AG04450 (cell line): ENCODE measurements around the gene RABGAP1. TPM values are rescaled to one million over a fixed set of nuclear protein-coding genes. Genes with fewer than 3 reads are reported as not detected.

Source experiments
- CTCF ChIA-PET: fragments of 300-600, 350-600 bp; formaldehyde crosslinking; extraction: SDS; loops from one replicate; lab custom pipeline; 2022; ENCODE audit warnings: antibody characterized with exemption, inconsistent platforms; lab: Charles Lee
- POLR2A ChIA-PET: fragments of 350-600 bp; formaldehyde crosslinking; extraction: SDS; loops from one replicate; lab custom pipeline; 2021; ENCODE audit warnings: antibody characterized with exemption, inconsistent platforms; lab: Yijun Ruan, JAX
- DNase-seq: peaks from one replicate; pipeline ENCODE4 v3.0.0-alpha.2; 2011; ENCODE audit warnings: low read depth, low spot score
- H3K27ac ChIP-seq: one replicate; pipeline ENCODE4 v1.5.1; 2012; ENCODE audit warnings: low read depth, low read length, control low read depth
- H3K27me3 ChIP-seq: one replicate; pipeline ENCODE4 v1.6.0; 2012; ENCODE audit warnings: low read length; ENCODE audit not compliant: control insufficient read depth, insufficient read depth
- H3K4me3 ChIP-seq: 2 replicates; pipeline ENCODE4 v1.5.1; 2011; ENCODE audit warnings: mild to moderate bottlenecking, low read depth, low read length, control low read depth
- H3K9me3 ChIP-seq: 2 replicates; pipeline ENCODE4 v1.5.1; 2012; ENCODE audit warnings: low read length; ENCODE audit not compliant: control insufficient read depth, insufficient read depth
- polyA plus RNA-seq: library from polyadenylated mRNA; depleted of rRNA; stranded (reverse); fragments of >200 nt; gene quantifications from 2 replicates; pipeline ENCODE4 v1.2.3, GENCODE V29; 2011
- TF ChIP-seq, protein P1 (sequence below): IDR thresholded peaks from 2 replicates; pipeline ENCODE4 v1.5.1; 2011; ENCODE audit warnings: low read depth, low read length, control low read depth, inconsistent platforms

The RABGAP1 gene
- polyA plus RNA-seq, 1 experiment = 69.4 TPM

DNA sequence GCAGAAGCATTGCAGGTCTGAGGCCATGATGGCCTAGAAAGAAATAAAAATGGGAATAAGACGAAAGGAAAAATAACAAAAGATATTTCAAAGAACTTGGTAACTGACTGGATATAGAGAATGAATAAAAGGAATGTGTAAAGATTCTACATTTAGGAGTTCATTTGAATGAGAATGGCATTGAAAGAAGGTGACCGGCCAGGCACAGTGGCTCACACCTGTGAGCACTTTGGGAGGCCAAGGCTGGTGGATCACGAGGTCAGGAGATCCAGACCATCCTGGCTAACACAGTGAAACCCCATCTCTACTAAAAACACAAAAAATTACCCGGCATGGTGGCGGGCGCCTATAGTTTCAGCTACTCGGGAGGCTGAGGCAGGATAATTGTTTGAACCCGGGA is 18.1 kb upstream of the RABGAP1 start:
- H3K27me3 ChIP-seq = no peaks in the 10 kb centered on the region
- no peaks in the 10 kb centered on the region for H3K9me3 ChIP-seq
- ChIA-PET POLR2A (no interaction called here), CTCF (no interaction called here)
- no peak overlapping the region for H3K4me3 ChIP-seq
- TF ChIP-seq, protein P1, sequence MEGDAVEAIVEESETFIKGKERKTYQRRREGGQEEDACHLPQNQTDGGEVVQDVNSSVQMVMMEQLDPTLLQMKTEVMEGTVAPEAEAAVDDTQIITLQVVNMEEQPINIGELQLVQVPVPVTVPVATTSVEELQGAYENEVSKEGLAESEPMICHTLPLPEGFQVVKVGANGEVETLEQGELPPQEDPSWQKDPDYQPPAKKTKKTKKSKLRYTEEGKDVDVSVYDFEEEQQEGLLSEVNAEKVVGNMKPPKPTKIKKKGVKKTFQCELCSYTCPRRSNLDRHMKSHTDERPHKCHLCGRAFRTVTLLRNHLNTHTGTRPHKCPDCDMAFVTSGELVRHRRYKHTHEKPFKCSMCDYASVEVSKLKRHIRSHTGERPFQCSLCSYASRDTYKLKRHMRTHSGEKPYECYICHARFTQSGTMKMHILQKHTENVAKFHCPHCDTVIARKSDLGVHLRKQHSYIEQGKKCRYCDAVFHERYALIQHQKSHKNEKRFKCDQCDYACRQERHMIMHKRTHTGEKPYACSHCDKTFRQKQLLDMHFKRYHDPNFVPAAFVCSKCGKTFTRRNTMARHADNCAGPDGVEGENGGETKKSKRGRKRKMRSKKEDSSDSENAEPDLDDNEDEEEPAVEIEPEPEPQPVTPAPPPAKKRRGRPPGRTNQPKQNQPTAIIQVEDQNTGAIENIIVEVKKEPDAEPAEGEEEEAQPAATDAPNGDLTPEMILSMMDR = no peak
- DNase-seq = no peak
- H3K27ac ChIP-seq = no peak overlapping the region

DNA sequence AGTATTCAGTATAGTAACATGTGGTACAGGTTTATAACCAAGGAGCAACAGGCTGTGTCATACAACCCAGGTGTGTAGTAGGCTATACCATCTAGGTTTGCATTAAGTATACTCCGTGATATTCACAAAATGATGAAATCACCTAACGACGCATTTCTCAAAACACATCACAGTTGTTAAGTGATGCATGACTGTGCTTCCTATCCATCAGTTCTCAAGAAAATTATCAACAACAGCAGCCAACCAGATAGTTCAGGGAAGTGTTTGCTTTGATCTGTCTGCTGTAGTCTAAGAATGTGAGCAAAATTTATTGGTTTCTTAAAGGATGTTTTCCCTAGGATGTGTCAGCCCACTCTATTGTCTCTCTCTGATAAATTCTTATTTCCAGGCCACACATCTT is 16.9 kb upstream of the RABGAP1 start:
- Histone ChIP-seq H3K27me3 (no peaks in the 10 kb centered on the region), H3K9me3 (no peaks in the 10 kb centered on the region), H3K4me3 (no peak overlapping the region), H3K27ac (no peak overlapping the region)
- TF ChIP-seq, protein P1 = no peak
- CTCF ChIA-PET = no interaction called here
- no peak for DNase-seq
- POLR2A ChIA-PET = interaction anchor here (1.0 kb wide), 1 partner anchor 11 kb away, joined by 8 read pairs; the partner anchor contains the start of gene ZBTB6

DNA sequence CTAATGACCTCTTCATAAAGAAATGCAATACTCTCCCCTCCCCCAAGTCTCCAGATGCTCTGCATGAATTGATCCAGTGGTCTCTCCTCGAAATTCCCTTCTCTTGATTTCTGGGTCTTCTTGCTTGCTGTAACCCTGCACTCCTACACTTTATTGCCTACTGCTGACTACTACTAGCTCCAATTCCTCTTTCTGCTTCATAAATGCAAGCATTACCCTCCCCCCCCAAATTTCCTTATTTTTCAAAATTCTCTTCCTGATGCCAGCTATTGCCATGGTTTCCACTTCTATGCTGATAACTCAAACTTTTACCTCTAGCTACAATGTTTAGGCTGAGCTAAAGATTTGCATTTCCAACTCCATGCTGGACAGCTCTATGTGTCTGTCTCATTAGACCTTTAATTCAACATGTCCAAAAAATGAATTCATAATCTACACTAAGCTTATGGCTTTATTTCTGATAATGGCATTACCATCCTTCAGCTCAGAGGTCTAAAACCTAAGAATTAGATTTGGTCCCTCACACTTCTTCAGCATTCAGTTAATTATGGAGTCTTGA is 10.9 kb upstream of the RABGAP1 start:
- TF ChIP-seq, protein P1 = no peak
- Histone ChIP-seq H3K4me3 (no peak overlapping the region), H3K27me3 (no peaks in the 10 kb centered on the region), H3K27ac (no peak overlapping the region), H3K9me3 (peaks cover 3% of the 10 kb centered on the region; the same call in 1 of the 2 replicates)
- DNase-seq = no peak
- POLR2A ChIA-PET = interaction anchor here (0.5 to 3.5 kb wide), 3 partner anchors 11 to 71 kb away, joined by 3 to 38 read pairs (median 12); partner anchors contain the start of genes RABGAP1 and ZBTB6
- CTCF ChIA-PET = no interaction called here

DNA sequence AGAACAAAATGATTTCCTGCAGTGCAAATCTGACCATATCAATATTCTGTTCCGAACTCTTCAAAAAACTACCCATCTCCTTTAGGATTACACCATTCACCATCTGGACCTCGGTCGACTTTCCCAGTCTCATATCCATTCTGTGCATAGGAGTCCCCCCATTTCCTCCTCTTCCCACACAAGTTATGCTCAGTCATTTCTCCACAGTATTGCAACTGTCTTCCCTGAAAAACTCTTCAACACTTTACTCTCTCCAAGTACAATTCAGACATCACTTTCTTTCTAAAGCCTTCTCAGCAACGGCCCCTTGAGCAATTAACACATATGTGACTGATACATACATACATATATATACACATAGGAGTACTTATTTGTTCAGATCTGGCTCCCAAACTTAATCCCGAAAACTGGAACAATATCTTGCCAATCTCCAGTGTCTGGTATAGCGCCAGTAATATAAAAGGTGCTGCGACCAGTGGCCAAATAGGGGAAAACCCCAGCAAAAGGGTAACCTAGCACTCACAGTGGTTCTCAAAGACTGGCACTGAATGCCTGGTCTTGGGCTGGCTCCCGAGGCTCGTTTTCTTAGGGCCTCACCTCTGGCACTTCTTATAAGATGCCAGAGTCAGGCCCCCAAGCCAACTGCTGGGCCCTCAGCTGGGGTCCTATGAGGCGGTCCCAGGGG is 10.1 kb upstream of the RABGAP1 start:
- DNase-seq = no peak
- peaks cover 3% of the 10 kb centered on the region; the same call in 1 of the 2 replicates for H3K9me3 ChIP-seq
- CTCF ChIA-PET = interaction anchor here (0.9 kb wide), 1 partner anchor 419 kb away, joined by 3 read pairs; no protein-coding TSS in a partner anchor
- TF ChIP-seq, protein P1 = no peak
- POLR2A ChIA-PET = interaction anchor here (0.8 to 3.5 kb wide), 4 partner anchors 10 to 61 kb away, joined by 3 to 38 read pairs (median 13); partner anchors contain the start of genes RABGAP1 and ZBTB6
- peak overlapping the region; percentile 75 for H3K27ac ChIP-seq
- no peaks in the 10 kb centered on the region for H3K27me3 ChIP-seq
- H3K4me3 ChIP-seq = peak overlapping the region; percentile 92
